Endothelial cell of umbilical vein (primary cell): ENCODE measurements around the gene ANKRD23. TPM values are rescaled to one million over a fixed set of nuclear protein-coding genes. Genes with fewer than 3 reads are reported as not detected.

Experiments
- BruUV-seq: library from RNA; stranded (reverse); fragments of 400-500 nt; replicated peaks from 2 replicates; lab custom pipeline; 2021; lab: Mats Ljungman, UMichigan
- CTCF ChIA-PET: fragments of 300-600, 350-600 bp; sonication (Branson Sonifier 250); formaldehyde crosslinking; loops from one replicate; lab custom pipeline; 2021; ENCODE audit warnings: antibody characterized with exemption, inconsistent platforms; lab: Charles Lee
- POLR2A ChIA-PET: fragments of 300-600, 350-600 bp; sonication (Branson Sonifier 250); formaldehyde crosslinking; loops from one replicate; lab custom pipeline; 2021; ENCODE audit warnings: antibody characterized with exemption, inconsistent platforms; lab: Charles Lee
- DNase-seq: peaks from one replicate; pipeline ENCODE4 v3.0.0-alpha.2; 2011; ENCODE audit warnings: low read depth, low spot score
- FAIRE-seq: peaks from 2 replicates; lab custom pipeline; 2011; peaks lifted over from hg19 to GRCh38; lab: Jason Lieb, UNC
- H2AFZ ChIP-seq: 2 replicates; pipeline ENCODE4 v1.6.0; 2012; ENCODE audit warnings: low read depth, low read length, control low read depth, inconsistent platforms
- H3K27ac ChIP-seq: 2 replicates; pipeline ENCODE4 v1.5.1; 2011; ENCODE audit warnings: low read depth, mild to moderate bottlenecking, control low read depth, low read length, moderate library complexity; ENCODE audit not compliant: insufficient read depth
- H3K27me3 ChIP-seq, 2 experiments: 2 replicates each; pipeline versions ENCODE4 v1.6.0 to v1.6.1; 2011; ENCODE audit warnings: low read length in 2 of 2, mixed read lengths in 1 of 2; ENCODE audit not compliant: control insufficient read depth in 2 of 2, insufficient read depth in 2 of 2
- H3K36me3 ChIP-seq, 2 experiments: 2 replicates in 1 of 2; 3 replicates in 1 of 2; pipeline ENCODE4 v1.5.1; 2011; ENCODE audit warnings: low read length in 2 of 2, mild to moderate bottlenecking in 1 of 2, moderate library complexity in 1 of 2; ENCODE audit not compliant: control insufficient read depth in 2 of 2, insufficient read depth in 2 of 2; ENCODE audit errors: extremely low read depth in 1 of 2
- H3K4me1 ChIP-seq: 3 replicates; pipeline ENCODE4 v1.5.1; 2011; ENCODE audit warnings: mild to moderate bottlenecking, low read length; ENCODE audit not compliant: control insufficient read depth, insufficient read depth; ENCODE audit errors: extremely low read depth
- H3K4me2 ChIP-seq: 2 replicates; pipeline ENCODE4 v1.6.1; 2011; ENCODE audit warnings: low read length, control low read depth, mixed read lengths; ENCODE audit not compliant: insufficient read depth
- H3K4me3 ChIP-seq, 3 experiments: fragments of 200-600 bp in 1 of 3; sonication (generic), shearing (Covaris generic) in 1 of 3; replicated peaks in 1 of 3; 2 replicates each; pipeline ENCODE4 v1.5.1; 2011 to 2016; ENCODE audit warnings: control low read depth in 3 of 3, low read length in 3 of 3, mild to moderate bottlenecking in 2 of 3, inconsistent platforms in 1 of 3, low read depth in 1 of 3, moderate library complexity in 1 of 3; ENCODE audit not compliant: insufficient read depth in 1 of 3
- H3K79me2 ChIP-seq: 2 replicates; pipeline ENCODE4 v1.6.0; 2012; ENCODE audit warnings: low read length, inconsistent platforms; ENCODE audit not compliant: control insufficient read depth, insufficient read depth
- H3K9ac ChIP-seq: replicated peaks from 2 replicates; pipeline ENCODE3; 2011; ENCODE audit warnings: low read length, control low read depth; ENCODE audit not compliant: insufficient read depth; ENCODE audit errors: extremely low read depth
- H3K9me1 ChIP-seq: replicated peaks from 3 replicates; pipeline ENCODE4 v1.6.0; 2011; ENCODE audit warnings: mild to moderate bottlenecking, low read length; ENCODE audit not compliant: control insufficient read depth, insufficient read depth; ENCODE audit errors: extremely low read depth
- H3K9me3 ChIP-seq: replicated peaks from 2 replicates; pipeline ENCODE4 v1.5.1; 2012; ENCODE audit warnings: low read length, inconsistent platforms; ENCODE audit not compliant: control insufficient read depth, insufficient read depth
- H4K20me1 ChIP-seq: replicated peaks from 2 replicates; pipeline ENCODE3; 2011; ENCODE audit warnings: mild to moderate bottlenecking, low read length; ENCODE audit not compliant: control insufficient read depth, insufficient read depth; ENCODE audit errors: extremely low read depth
- EZH2 ChIP-seq: IDR thresholded peaks from 2 replicates; pipeline ENCODE4 v1.6.1; 2012; ENCODE audit warnings: borderline replicate concordance, low read depth, mild to moderate bottlenecking, moderate library complexity, low read length, inconsistent platforms; ENCODE audit not compliant: severe bottlenecking
- FOS ChIP-seq: IDR thresholded peaks from 2 replicates; pipeline ENCODE4 v1.6.1; 2011; ENCODE audit warnings: mild to moderate bottlenecking, low read length, moderate library complexity, borderline replicate concordance; ENCODE audit not compliant: insufficient read depth
- GATA2 ChIP-seq: IDR thresholded peaks from 2 replicates; pipeline ENCODE4 v1.7.0; 2011; ENCODE audit warnings: low read depth, mild to moderate bottlenecking, moderate library complexity, mixed read lengths, low read length; ENCODE audit not compliant: insufficient read length, insufficient read depth
- JUN ChIP-seq: IDR thresholded peaks from 2 replicates; pipeline ENCODE4 v1.6.1; 2011; ENCODE audit warnings: borderline replicate concordance, low read depth; ENCODE audit not compliant: insufficient read length, insufficient read depth
- MYC ChIP-seq: IDR thresholded peaks from one replicate; pipeline ENCODE4 v1.6.1; 2011; ENCODE audit warnings: mild to moderate bottlenecking, low read depth, low read length
- POLR2A ChIP-seq: IDR thresholded peaks from 2 replicates; pipeline ENCODE4 v1.6.1; 2012; ENCODE audit warnings: low read depth, mild to moderate bottlenecking, control low read depth, low read length
- POLR2AphosphoS5 ChIP-seq: IDR thresholded peaks from 2 replicates; pipeline ENCODE4 v1.6.1; 2012; ENCODE audit warnings: low read depth, mild to moderate bottlenecking, control low read depth, low read length, moderate library complexity; ENCODE audit not compliant: insufficient read depth
- dilution Hi-C: fragments of 300-500 bp; cut with MboI; formaldehyde crosslinking; loops from one replicate; pipeline ENCODE4 v1.15.0; 2019; ENCODE audit warnings: low sequenced_read_pairs; ENCODE audit not compliant: extremely low pct_ligation_motif_present
- intact Hi-C: fragments of 100-400 bp; cut with micrococcal nuclease; formaldehyde crosslinking; loops from one replicate; pipeline ENCODE4 v1.10.0; 2022
- polyA plus RNA-seq, 4 experiments: library from polyadenylated mRNA; depleted of rRNA in 3 of 4; stranded (reverse) in 3 of 4; unstranded in 1 of 4; fragments of >200 nt; gene quantifications; 2 replicates each; pipeline versions ENCODE4 v1.2.1 to v1.2.3, GENCODE V29; 2011 to 2012; ENCODE audit warnings: missing spikeins in 1 of 4
- total RNA-seq: library from RNA; stranded (reverse); gene quantifications from 2 replicates; pipeline ENCODE4 v1.2.3, GENCODE V29; 2021
- TF ChIP-seq, protein P1 (sequence below): IDR thresholded peaks from 2 replicates; pipeline ENCODE4 v1.6.1; 2011; ENCODE audit not compliant: insufficient read depth, insufficient read length
- TF ChIP-seq, protein P2 (sequence below), 2 donors: IDR thresholded peaks; 1 replicate in 1 of 2; 2 replicates in 1 of 2; pipeline ENCODE4 v1.5.1; 2011; ENCODE audit warnings: low read length in 2 of 2, mild to moderate bottlenecking in 2 of 2, moderate library complexity in 2 of 2, control low read depth in 1 of 2, inconsistent platforms in 1 of 2, low read depth in 1 of 2; ENCODE audit not compliant: insufficient read depth in 1 of 2; ENCODE audit errors: extremely low read depth in 1 of 2

Gene ANKRD23
- total and polyA plus RNA-seq, 2 donors (not counting 3 experiments of a cell fraction or from before 2014, with no cell fraction given) = 1.7 to 3.6 TPM

DNA sequence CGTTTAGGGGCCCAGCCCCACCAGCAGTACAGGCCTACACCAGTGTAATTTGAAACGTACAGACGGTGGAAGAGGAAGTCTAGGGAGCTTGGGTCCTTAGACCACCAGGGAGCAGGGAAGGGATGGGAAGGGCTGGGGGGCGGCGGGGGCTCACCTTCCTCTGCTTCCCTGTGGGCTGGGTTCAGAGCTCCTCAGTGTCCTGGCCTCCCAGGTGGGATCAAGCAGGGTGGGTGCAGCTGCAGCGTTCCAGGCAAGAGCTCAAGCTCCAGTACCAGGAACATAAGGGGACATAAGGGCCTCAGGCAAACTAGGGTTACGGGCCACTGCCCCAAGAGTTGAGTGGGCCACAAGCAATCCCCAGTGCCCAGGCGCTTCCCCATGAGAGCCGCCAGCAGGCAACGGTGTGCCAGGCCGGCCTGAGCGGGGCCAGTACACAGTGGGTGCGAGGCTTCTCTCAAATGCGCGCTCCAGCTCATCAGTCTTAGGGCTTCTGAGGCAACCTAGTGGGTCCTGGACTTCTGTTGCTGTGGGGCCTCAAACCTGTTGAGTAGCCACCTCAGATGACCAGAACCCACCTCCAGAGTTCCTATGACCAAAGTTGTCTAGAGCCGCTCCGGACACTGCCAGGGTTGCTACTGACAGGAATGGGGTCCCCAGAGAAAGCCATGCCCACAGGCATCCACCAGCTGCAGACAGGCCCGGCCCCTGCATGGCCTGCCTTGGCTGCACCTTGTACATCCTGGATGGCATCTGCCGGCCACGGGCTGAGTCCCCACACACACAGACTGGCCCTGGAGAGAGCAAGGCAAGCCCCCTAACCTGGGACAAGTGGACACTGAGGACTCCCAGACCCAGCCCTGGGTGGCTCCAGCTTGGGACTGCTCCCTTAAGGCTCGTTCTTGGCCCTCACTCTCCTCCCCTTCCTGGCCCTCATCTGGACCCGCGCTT is 5.2 kb downstream of the ANKRD23 start:
- dilution Hi-C loops (no loop called here), intact Hi-C loops (no loop called here)
- H3K4me1 ChIP-seq = no peaks in the 10 kb centered on the region
- H3K9ac ChIP-seq = no peak overlapping the region
- H3K4me3 ChIP-seq = no peak overlapping the region
- no peaks in the 10 kb centered on the region for H3K9me3 ChIP-seq
- TF ChIP-seq EZH2 (no peak), GATA2 (no peak), MYC (no peak), POLR2AphosphoS5 (no peak), JUN (no peak), POLR2A (no peak), FOS (no peak)
- TF ChIP-seq, protein P1, sequence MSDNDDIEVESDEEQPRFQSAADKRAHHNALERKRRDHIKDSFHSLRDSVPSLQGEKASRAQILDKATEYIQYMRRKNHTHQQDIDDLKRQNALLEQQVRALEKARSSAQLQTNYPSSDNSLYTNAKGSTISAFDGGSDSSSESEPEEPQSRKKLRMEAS = no peak
- TF ChIP-seq, protein P2, sequence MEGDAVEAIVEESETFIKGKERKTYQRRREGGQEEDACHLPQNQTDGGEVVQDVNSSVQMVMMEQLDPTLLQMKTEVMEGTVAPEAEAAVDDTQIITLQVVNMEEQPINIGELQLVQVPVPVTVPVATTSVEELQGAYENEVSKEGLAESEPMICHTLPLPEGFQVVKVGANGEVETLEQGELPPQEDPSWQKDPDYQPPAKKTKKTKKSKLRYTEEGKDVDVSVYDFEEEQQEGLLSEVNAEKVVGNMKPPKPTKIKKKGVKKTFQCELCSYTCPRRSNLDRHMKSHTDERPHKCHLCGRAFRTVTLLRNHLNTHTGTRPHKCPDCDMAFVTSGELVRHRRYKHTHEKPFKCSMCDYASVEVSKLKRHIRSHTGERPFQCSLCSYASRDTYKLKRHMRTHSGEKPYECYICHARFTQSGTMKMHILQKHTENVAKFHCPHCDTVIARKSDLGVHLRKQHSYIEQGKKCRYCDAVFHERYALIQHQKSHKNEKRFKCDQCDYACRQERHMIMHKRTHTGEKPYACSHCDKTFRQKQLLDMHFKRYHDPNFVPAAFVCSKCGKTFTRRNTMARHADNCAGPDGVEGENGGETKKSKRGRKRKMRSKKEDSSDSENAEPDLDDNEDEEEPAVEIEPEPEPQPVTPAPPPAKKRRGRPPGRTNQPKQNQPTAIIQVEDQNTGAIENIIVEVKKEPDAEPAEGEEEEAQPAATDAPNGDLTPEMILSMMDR (IDR thresholded peaks at IDR 0.05; ENCODE audit: extremely low read depth in 1 of 2, insufficient read depth in 1 of 2, low read depth in 1 of 2, low read length in 2 of 2) = no peak
- H3K27ac ChIP-seq = no peak overlapping the region
- no peaks in the 10 kb centered on the region for H3K27me3 ChIP-seq
- POLR2A ChIA-PET = no interaction called here
- FAIRE-seq = no peak
- H3K79me2 ChIP-seq = no peaks in the 10 kb centered on the region
- CTCF ChIA-PET = no interaction called here
- no peaks in the 10 kb centered on the region for H3K9me1 ChIP-seq
- BruUV-seq = no TSS peak
- H2AFZ ChIP-seq = no peak overlapping the region
- no peaks in the 10 kb centered on the region for H3K36me3 ChIP-seq
- no peaks in the 10 kb centered on the region for H4K20me1 ChIP-seq
- DNase-seq = no peak
- no peak overlapping the region for H3K4me2 ChIP-seq
